GM18498 (cell line): Measurements from ENCODE around the gene OR52J3.
"Not testable (repeated sequence)": the region's sequence is repeated elsewhere in the genome, so short reads cannot be mapped to it uniquely, and the experiment has no call there.

Experiments
- ATAC-seq: cut with Tn5 transposase; IDR thresholded peaks from one replicate; pipeline ENCODE4 v1.9.1; 2021; ENCODE audit warnings: mild to moderate bottlenecking, moderate library complexity; ENCODE audit not compliant: unreplicated experiment

Gene OR52J3

DNA sequence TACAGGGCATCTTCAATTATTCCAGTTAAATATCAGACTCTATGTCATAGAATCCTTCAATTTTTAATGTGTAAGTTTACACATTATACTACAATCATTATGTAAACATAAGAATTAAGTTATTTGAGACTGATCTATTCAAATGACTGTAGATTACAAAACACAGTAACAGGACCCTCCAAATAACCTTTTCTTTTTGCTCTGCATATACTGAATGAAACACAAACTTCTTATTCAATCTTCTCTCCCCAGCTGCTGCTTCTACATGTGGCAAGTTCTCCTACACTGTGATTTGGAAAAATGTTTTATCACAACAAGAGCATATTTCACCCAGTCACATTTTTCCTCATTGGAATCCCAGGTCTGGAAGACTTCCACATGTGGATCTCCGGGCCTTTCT is at the start of gene OR52J3:
TSS of gene OR52J3 (plus strand) at position 301 of the 400 bp plus-strand sequence. CDS start at position 301, 0 bp downstream.
- no peak for ATAC-seq

DNA sequence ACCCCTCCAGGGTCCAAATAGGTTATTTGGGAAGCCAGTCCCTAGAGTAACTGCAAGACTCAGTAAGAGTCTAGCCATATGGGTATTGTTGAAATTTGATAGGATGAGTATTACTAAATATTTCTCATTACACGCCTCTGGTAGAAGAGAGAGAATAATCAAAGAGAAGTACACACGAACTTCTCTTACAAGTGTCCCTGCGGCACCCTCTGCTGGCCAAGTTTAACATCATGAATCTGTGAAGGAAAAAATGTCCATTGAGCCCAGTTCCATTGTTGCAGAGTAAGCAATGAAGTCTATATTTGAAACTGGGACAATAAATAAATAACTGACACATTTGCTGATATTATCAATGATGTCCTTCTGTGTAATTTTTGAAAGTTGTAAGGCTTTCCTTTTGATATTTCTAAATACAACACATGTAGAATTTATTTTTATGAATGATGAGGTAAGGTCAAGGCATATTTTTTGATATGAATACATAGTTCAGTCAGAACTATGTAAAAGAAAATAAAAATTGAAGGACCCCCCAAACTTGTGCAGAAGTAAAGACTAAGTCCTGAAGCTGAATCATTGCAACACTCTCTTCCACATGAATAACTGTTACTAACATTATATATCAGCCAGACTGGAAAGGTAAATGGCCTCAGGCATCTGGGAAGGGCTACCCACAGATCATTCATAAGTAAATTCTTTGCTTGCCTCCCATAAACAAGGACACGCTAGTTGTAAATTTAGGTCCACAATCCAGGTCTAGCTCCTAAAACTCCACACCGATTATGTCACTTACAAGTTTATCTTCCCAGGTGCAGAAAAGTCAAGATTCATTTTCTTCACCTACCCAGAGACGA is 41.7 kb upstream of the OR52J3 start:
- peak; percentile 58 for ATAC-seq

DNA sequence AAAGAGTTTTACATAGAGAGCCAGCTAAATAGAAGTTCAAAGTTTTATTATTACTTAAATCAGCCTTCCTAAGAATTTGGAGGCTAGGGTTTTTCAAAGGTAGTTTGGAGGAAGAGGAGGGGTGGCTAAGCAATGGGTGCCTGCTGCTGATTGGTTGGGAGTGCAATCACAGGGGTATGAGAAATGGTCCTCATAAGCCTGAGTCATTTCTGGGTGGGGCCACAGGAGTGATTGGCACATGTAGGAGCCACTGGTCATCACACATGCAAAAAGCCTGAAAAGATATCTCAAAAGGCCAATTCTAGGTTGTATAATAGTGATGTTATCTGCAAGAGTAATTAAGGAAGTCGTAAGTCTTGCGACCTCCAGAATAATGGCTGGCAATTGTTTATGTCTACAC is 38.8 kb upstream of the OR52J3 start:
- no peak for ATAC-seq

DNA sequence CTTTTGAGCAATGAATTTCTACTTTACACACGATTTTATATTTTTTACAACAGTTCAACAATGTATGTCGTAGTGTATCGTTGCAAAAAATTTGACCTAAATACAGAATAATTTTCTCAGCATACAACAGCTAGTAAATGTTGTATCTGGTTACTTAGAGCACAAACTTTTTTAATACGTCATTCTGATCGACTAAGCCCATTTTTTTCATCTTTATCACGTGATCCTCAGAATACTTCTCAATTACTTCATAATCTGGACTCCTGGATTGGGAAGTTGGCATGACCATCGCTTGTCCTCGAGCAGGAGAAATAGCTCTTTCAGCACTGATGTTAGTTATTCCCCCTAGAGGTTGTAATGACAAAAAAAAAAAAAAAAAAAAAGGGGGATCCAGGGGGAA is 35.1 kb upstream of the OR52J3 start:
- no peak for ATAC-seq

DNA sequence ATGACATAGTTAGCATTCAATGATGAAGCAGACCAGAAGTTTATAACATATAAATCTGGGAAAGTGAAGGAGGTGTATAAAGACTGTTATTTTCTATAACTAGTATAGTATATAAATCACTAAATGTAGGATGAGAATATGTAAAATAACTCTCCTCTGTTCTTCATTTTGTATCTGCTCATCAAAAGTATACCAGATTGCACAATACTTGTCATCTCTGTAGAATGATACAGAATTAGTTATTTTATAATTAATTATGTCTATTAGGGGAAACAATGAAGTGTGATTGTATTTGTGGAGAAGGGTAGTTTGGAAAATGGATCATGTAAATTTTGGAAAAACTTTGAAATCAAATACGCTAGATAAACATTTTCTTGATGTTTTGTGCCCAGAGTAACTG is 33.3 kb upstream of the OR52J3 start:
- ATAC-seq, result no peak

DNA sequence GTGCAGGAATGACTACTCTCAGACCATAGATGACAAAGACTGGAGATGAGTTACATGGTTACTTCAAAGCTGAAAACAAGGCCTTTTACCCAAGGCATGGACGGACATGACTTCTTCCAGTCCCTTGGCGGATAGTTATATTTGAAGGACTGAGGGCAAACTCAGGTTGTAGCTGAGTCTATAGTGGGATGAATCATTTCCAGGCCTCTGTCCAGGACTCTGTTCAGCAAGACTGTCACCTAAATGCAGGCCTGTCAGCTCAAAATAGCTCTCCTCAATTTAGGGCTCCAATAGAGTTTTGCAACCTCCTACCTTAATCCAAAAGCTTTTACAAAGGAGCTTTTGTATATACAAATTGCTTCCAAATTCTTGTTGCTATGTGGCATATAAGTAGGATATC is 24.3 kb upstream of the OR52J3 start:
- no peak for ATAC-seq

DNA sequence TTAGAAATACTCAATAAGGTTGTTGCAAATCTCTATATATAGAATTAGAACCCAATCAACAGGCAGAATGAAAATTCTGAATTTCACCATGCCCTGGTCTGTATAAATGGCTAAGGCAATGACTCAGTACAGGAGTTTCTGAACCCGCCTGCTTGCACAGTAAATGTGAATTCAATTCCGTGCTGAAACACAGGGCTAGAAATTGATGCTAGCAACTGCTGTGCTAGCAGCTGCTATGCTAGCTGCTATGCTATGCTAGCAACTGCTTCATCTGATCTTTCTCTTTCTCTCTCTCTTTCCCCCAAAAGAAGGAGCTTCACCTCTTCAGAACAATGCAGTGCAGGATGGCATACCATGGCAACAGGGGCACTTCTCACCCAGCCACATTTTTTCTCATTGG is 9.7 kb upstream of the OR52J3 start:
- no peak for ATAC-seq

DNA sequence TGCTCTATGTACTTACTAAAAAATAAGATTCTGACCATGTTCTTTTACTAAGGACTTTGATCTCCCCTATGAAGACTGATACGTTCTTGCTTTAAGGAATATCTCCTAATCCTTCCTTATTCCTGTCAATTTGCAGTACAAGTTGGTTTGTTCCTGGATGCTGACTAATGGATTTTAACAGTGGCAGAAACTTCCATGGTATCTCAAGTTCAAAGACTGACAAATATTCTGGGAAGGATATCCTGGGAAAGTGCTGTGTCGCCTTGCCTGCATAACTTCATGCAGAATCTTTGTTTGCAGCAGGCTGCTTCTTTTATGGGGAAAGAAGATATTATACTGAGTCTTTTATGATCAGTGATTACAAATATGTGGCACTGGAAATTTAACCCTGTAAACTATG is 8.4 kb upstream of the OR52J3 start:
- no peak for ATAC-seq

DNA sequence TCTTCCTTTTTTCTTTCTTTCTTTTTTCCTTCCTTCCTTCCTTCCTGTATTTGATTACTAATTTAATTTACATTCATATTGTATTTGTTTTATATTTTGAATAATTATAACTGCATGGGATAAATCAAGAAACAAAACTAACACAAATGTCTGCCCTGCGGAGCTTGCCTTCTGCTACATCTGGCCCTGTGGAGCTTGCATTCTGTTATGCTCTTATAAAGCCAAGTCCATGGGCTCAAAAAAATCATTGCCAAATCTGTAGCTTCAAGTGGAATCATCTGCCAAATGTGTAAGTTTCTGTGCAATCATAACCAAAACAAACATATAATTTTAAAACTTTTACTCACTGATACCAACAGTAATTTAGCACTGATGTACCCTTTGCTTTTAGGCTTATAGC is 8.0 kb upstream of the OR52J3 start:
- ATAC-seq, result no peak

DNA sequence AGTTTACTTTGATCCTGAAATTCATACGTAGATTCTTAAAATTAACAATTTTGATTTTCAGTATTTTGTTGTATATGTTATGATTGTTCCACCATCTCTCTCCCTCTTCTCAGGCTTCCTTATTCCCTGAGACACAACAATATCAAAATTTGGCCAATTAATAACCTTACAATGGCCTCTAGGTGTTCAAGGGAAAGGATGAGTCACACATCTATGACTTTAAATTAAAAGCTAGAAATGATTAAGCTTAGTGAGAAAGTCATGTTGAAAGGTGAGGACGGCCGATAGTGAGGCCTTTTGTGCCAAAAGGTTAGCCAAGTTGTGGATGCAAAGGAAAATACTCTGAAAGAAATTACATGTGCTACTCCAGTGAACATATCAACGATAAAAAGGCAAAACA is 5.5 kb upstream of the OR52J3 start:
- ATAC-seq, result no peak

DNA sequence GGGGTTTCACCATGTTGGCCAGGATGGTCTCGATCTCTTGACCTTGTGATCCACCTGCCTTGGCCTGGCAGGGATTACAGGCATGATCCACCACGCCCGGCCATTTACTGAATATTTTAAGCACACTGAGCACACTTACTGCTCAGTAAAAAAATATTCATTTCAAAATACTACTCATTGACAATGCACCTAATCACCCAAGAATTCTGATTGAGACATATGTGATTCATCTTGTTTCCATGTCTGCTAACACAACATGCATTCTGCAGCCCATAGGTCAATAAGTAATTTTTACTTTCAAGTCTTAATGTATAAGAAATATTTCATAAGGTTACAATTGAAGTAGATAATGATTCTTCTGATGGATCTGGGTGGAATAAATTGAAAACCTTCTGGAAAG is 4.2 kb upstream of the OR52J3 start:
- ATAC-seq, result no peak

DNA sequence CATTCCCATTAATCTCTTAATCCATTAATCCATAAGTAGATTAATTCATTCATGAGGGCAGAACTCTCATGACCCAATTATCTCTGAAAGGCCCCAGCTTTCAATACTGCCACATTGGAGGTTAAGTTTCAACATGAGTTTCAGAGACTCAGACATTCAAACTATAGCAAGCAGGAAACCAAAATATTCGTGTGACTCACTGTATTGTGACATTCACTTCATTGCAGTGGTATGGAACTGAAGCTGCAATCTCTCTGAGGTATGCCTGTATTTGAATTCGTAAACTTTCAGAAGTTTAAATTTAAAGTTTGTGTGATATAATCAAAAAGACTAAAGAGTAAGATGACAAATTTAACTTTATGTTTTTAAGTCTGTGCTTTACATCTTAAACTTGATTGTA is 2.9 kb upstream of the OR52J3 start:
- ATAC-seq, result no peak

DNA sequence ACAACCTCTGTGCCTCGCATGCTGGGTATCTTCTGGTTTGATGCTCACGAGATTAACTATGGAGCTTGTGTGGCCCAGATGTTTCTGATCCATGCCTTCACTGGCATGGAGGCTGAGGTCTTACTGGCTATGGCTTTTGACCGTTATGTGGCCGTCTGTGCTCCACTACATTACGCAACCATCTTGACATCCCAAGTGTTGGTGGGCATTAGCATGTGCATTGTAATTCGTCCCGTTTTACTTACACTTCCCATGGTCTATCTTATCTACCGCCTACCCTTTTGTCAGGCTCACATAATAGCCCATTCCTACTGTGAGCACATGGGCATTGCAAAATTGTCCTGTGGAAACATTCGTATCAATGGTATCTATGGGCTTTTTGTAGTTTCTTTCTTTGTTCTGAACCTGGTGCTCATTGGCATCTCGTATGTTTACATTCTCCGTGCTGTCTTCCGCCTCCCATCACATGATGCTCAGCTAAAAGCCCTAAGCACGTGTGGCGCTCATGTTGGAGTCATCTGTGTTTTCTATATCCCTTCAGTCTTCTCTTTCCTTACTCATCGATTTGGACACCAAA is 516 bp downstream of the OR52J3 start:
- ATAC-seq, result no peak

DNA sequence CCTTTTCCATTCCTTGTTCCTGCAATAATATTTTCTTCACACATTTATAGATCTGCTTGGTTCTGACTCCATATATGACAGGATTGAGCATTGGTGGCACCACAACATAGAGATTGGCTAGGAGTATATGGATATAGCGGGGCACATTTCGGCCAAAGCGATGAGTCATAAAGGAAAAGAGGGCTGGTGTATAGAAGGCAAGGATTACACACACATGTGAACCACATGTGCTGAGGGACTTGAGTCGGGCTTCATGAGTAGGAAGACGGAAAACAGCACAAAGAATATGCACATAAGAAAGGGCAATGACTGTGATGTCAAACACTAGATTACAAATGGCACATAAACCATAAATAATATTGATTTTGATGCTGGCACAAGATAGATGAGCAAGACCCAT is 12.4 kb downstream of the OR52J3 start:
- ATAC-seq, result not testable (repeated sequence)

DNA sequence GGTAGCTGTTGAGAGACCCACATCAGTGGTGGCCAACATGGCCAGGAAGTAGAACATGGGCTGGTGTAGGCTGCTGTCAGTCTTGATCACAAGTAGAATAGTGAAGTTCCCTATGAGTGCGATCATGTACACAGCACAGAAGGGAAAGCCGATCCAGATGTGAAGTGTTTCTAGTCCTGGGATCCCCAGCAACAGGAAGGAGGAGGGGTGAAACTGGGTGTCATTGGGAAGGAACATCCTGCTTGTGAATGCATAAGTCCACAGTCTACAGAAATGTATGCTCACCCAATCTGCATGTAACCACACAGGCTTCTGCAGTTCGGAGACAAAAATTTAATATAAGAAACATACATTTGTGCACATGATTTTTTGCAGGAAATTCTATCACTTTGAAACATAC is 13.1 kb downstream of the OR52J3 start, which contains the start of gene OR52E2:
TSS of gene OR52E2 (minus strand) at position 237 of the 400 bp plus-strand sequence. CDS start at position 237, 0 bp downstream.
- ATAC-seq, result no peak

DNA sequence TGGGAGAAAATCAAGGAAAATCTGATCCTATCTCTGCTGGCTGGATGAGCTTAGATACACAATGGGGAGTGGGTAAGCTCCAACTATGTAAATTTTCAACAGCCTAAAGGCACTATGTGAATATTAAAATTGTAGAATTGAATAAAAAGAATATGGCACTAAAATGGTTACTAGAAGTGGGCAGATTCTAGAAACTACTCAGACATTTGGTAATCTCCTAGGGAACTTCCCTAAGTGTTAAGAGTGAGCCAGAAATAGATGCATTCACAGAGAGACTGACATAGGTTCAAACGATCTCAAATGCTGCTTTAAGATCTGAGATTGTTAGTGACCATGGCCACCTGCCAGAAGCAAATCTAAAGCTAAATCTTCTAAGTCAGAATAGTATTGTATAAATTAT is 18.7 kb downstream of the OR52J3 start:
- ATAC-seq, result no peak

DNA sequence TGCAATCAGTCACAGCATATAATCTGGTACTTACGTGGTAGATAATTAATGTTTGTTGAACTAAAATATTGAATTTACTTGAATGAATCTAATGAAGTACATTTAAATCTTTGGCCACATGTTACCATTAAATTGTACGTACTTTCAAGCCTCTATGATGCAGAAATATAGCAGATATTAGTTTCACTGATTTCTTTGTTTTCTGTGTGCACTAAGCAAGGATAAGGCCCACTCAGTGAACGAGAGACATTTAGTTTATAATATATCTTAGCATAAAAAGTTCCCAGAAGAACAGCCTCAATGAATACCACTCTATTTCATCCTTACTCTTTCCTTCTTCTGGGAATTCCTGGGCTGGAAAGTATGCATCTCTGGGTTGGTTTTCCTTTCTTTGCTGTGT is 22.9 kb downstream of the OR52J3 start, which contains the start of gene OR52E1:
TSS of gene OR52E1 (plus strand) at position 301 of the 400 bp plus-strand sequence.
- no peak for ATAC-seq

DNA sequence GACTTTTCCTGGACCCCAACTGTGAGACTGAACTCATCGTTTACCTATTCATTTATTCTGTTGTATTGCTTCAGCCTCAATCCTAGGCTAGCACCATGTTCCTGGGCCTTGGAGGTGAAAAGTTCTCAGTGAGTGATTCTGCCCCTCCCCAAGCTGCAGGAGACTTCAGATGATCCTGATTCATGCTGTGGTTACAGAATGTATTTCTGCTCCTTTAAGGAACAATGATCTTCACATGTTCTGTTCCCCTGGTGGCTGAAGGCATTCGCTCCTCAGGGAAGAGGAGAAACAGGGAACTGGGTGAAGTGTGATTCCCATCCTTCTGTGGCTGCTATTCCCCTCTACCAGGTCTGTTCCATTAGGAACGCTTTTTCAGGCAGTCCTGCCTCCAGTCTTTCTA is 25.5 kb downstream of the OR52J3 start:
- no peak for ATAC-seq

DNA sequence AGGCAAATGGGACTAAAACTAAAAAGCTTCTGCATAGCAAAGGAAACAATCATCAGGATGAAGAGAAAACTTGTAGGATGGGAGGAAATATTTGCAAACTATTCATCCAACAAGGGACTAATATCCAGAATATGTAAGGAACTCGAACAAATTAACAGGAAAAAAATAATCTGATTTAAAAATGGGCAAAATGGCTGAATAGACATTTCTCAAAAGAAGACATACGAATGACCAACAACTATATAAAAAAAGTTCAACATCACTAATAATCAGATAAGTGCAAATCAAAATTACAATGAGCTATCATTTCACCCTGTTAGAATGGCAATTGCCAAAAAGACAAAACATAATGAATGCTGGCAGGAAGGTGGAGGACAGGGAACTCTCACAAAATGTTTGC is 35.1 kb downstream of the OR52J3 start:
- ATAC-seq, result no peak

DNA sequence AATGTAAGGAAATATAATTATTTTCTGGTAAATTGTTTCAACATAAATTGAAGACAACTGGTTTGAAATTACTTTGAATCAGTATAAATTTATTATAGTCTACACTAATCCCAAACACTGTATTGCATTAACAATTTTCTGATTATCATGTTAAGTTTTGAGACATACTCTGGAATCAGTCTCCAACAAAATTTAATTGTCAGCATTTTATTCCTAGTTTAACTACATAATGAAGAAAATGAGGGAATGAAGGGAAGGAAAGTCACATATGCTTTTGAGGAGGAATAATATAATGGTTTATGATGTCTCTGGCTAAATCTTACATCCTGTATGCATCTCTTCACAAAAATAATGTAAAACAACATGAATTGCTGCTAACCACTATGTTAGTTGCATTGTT is 37.3 kb downstream of the OR52J3 start:
- no peak for ATAC-seq

DNA sequence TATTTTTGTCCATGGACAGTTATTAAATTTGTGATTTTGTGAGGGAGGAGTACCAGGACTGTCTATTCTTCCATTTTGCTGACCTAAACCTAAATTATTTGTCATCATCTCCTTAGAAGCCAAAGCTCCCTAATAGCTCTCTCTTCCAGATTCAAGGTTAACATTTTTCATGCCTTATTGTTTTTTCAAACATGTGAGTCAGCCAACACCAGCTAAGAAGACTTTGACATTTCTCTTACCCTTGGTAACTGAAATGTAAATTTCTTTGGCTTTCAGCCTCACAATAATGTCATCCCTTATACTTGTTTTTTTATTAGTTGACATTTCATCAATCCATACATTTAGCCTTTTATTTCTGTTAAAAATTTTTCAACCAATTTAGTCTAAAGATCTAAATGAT is 42.2 kb downstream of the OR52J3 start:
- ATAC-seq, result no peak

DNA sequence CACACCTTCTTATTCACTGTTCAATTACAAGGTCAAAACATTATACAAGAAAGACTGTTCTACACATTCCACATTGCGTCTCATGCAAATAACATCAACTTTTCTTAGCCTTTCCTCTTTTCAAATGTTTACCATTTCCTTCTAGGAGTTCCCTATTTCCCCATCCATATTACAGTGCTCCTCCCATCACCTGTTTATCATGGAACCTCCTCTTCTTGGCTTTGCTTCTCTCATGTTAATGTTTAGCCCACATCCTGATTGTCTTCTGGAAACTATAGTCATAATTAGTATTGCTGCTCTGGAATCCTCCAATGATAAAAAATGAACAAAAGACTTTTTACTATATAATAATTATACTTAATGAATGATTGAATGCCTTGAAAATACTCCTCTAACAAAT is 44.3 kb downstream of the OR52J3 start:
- no peak for ATAC-seq
